ENCODE measurements around the gene PCDH15.

PCDH15 gene

DNA sequence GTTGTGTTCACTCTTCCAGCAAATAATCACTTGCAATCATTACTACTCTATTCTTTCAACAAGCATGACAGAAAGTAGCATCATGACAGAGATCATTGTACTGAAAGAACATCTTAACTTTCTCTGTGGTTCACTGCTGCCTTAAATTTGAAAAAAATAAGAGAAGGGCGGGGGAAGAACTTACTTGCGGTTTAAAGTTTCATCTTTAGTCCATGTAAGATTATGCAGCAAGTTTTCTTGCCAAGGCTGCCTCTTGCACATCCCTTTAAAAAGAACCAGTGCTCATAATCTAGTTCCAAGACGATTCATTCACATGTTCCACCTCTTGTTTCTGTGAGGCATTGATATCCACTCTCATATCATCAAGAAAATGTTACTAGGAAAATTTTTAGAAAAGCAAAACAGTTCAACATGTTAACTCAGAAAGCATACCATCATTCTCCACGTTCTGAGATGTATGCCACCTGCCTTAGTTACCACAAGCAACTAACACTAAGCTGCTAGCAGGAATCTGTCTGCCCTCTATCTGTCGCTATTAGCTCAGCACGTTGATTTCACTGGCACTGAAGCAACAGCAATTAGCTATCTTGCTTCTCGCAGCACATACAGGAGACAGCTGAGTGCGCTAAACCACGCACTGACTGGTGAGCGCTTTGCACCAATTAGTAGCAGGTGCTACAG is at the start of gene PCDH15:
TSS of gene PCDH15 (minus strand) at position 491 of the 681 bp plus-strand sequence. CDS start 136,969 bp downstream, outside the sequence.
- DNase-seq (ENCODE audit: low spot score) = peak; percentile 38

GRCh38 chr10:54843932-54844331 is 42.9 kb upstream of the PCDH15 start:
- DNase-seq (ENCODE audit: low spot score) = no peak

GRCh38 chr10:54843085-54843646 is 42.1 kb upstream of the PCDH15 start:
- DNase-seq (ENCODE audit: low spot score) = no peak

- DNase-seq (ENCODE audit: low spot score) = no peak
Observed at GRCh38 chr10:54837479-54837878, 36.4 kb upstream of the PCDH15 start.

GRCh38 chr10:54833029-54833428 is 32.0 kb upstream of the PCDH15 start:
- DNase-seq (ENCODE audit: low spot score) = no peak

- DNase-seq (ENCODE audit: low spot score) = no peak
Observed at GRCh38 chr10:54826994-54827560, 26.0 kb upstream of the PCDH15 start.

DNA sequence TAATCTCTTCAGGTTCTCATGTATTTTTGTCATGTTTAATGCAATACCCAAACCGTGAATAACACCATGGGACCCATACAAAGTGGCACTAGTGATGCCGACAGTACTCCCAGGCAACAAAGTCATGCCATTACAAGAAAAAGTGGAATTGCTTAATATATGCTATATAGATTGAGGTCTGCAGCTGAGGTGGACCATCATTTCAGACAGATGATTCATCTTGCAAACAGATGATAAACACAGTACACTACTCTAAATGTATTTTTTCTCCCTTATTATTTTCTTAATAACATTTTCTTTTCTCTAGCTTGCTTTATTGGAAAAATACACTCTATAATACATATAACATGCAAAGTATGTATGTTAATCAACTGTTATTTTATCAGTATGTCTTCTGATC is 14.6 kb upstream of the PCDH15 start:
- no peak for DNase-seq (ENCODE audit: low spot score)

- no peak for DNase-seq (ENCODE audit: low spot score)
Observed at GRCh38 chr10:54808186-54808935, 7.3 kb upstream of the PCDH15 start.

DNA sequence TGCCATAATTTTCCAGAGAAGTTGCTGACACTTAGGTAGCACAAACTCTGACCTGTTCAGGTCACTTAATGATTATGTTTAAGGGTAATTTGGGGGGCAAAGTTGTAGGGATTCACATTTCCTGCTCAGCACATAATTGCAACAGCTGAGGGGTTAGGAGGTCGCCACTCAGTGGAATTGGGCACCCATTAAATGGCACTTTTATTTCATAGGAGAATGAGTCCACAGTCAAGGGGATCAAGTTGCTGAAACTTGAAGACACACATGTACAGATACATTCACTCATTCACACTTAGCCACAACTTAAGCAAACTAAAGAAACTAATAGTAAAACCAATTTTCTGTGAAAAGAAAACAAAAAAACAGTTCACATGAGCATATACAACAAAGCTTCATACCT is 1.5 kb downstream of the PCDH15 start:
- no peak for DNase-seq (ENCODE audit: low spot score)

GRCh38 chr10:54797636-54798321 is 3.3 kb downstream of the PCDH15 start:
- DNase-seq (ENCODE audit: low spot score) = peak; percentile 78

DNA sequence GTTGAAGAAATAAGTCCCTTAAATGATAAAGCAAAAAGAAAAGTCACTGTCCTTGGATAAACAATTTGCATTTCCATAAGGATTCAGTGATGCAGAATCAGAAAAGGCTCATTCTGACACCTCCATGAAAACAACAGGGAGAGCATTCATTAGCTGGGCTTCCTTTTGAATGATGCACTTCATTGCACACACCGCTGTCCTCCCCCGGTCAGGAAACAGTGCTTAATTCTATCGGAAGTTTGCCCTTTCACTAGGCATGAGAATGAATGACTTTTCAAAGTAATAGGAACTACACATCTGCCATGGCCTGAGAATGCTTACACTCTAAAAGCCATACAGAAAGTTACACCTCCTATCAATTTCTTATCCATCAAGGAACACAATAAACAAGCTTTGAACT is 4.2 kb downstream of the PCDH15 start:
- no peak for DNase-seq (ENCODE audit: low spot score)

- no peak for DNase-seq (ENCODE audit: low spot score)
Observed at GRCh38 chr10:54776622-54777021, 24.4 kb downstream of the PCDH15 start.

DNA sequence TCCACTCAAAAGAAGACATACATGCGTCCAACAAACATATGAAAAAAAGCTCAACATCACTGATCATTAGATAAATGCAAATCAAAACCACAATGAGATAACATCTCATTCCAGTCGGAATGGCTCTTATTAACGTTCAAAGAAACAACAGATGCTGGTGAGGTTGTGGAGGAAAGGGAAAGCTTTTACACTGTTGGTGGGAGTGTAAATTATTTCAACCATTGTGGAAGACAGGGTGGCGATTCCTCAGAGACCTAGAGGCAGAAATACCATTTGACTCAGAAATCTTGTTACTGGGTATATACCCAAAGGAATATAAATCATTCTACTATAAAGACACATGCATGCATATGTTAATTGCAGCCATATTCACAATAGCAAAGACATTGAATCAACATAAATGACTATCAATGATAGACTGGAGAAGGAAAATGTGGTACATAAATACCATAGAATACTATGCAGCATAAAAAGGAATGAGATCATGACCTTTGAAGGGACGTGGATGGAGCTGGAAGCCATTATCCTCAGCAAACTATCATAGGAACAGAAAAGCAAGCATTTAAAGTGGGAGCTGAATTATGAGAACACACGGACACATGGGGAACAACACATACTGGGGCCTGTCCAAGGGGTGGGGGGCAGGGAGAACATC is 28.4 kb downstream of the PCDH15 start:
- DNase-seq (ENCODE audit: low spot score) = no peak

DNA sequence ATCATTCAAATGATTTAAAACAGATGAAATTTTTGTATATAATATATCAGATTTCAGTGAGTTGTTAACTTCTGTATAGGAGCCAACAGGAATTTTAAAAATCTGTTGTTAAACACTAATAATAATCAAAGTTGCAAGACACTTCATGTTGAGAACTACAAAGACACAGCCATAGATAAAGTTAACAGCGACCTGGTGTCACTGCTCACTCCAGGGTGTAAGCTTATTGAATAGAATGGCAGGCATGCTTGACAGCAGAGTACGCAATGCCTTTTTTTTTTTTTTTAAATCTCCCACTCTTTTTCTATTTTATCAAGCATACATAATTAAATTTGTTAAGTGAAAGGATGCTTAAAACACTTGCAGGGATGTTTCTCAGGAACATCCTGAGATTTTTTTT is 32.0 kb downstream of the PCDH15 start:
- DNase-seq (ENCODE audit: low spot score) = no peak

DNA sequence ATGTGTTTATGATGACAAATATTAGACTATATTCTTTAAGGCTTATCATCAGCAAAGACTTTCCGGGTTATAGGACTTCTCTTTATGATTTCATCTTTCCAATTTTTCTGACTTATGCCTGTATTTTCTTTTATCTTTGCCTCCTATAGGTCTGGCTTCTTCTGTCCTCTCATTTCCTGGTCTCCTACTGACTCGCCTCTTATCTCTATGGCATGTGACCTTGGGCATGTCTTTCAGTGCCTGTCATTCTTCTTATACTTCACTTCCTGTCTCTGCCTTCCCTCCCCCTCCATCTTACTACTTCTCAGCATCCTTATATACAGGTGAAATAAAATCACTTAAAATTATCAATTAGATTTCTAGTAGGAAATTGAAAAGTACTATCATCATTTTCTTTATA is 42.2 kb downstream of the PCDH15 start:
- peak; percentile 51 for DNase-seq (ENCODE audit: low spot score)

GRCh38 chr10:54749623-54750022 is 51.4 kb downstream of the PCDH15 start:
- DNase-seq (ENCODE audit: low spot score) = no peak

DNA sequence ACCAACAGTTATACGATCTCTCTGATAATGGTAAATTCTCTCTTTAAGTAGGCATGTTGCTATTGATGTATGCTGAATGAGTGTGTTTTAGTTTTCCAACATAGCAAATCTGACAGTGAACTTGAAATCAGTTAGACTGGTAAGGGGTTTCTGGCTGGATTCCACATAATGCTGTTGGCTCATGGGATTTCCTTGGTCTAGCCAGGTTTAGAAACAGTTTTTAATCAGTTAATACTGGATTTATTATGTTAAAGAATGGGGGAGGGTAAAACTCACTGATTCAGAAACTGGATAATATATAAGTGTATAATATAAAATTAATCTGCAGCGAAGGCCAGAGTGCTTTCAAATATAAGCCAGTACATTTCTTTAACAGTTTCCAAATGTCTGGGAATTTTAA is 55.6 kb downstream of the PCDH15 start:
- DNase-seq (ENCODE audit: low spot score) = no peak

DNA sequence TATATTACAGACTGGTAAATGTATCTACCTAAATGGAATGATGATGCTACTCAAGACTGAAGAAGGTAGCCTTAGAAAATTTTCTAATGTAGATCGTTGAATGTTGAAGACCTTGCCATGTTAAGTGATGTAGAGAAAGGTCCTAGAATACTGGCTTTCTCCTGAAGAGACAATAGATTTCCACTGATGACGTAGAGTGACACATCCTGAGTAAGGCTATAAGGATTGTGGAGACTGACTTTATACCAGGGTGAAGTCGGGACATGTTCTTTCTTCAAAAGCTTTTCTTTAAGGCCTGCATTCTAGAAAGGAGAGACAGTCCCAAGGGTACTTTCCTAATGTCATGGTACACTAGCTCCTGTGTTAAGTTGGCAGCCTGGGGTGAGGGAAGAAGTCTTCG is 58.6 kb downstream of the PCDH15 start:
- DNase-seq (ENCODE audit: low spot score) = no peak

GRCh38 chr10:54728511-54728910 is 72.5 kb downstream of the PCDH15 start:
- DNase-seq (ENCODE audit: low spot score) = no peak

DNA sequence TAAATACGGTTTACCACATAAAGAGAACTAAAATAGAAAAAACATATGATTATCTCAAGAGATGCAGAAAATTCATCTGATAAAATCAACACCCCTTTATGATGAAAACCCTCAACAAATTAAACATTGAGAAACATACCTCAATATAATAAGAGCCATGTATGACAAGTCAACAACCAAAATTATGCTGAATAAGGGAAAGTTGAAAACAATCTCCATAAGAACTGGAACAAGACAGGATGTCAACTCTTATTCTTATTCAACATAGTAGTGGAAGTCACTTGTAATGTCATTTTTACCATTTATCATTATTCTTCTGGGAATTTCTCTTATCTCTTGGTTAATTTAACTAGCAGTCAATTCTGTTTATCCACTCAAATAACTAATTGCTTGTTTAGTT is 79.0 kb downstream of the PCDH15 start:
- DNase-seq (ENCODE audit: low spot score) = no peak

DNA sequence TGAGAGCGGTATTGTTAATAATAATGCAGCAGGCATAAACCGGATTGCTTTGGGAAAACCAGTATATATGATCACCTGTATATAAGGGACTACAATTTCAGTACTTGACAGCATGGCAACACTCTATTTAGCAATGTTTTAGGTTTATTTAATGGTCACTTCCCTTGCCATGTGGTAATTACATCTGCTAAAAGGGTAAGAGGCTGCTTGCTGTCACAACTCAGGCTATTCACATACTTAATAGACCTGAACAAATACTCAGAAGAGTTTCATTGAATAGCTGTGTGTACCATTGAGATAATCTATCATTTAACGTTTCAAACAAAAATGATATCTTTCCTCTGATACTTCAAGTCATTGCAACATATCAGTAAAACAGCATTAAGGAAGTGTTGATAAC is 90.1 kb downstream of the PCDH15 start:
- no peak for DNase-seq (ENCODE audit: low spot score)

- DNase-seq (ENCODE audit: low spot score) = no peak
Observed at GRCh38 chr10:54708591-54708990, 92.4 kb downstream of the PCDH15 start.
